GM21515 (cell line): Measurements from ENCODE around the gene CYSRT1.
"Not testable (repeated sequence)": the region's sequence is repeated elsewhere in the genome, so short reads cannot be mapped to it uniquely, and the experiment has no call there.

ENCODE experiments used
- ATAC-seq: cut with Tn5 transposase; IDR thresholded peaks from one replicate; pipeline ENCODE4 v1.9.1; 2021; ENCODE audit not compliant: unreplicated experiment

CYSRT1 gene

GRCh38 chr9:137247916-137248175, 22.9 kb downstream of the CYSRT1 start:
- no peak for ATAC-seq

DNA sequence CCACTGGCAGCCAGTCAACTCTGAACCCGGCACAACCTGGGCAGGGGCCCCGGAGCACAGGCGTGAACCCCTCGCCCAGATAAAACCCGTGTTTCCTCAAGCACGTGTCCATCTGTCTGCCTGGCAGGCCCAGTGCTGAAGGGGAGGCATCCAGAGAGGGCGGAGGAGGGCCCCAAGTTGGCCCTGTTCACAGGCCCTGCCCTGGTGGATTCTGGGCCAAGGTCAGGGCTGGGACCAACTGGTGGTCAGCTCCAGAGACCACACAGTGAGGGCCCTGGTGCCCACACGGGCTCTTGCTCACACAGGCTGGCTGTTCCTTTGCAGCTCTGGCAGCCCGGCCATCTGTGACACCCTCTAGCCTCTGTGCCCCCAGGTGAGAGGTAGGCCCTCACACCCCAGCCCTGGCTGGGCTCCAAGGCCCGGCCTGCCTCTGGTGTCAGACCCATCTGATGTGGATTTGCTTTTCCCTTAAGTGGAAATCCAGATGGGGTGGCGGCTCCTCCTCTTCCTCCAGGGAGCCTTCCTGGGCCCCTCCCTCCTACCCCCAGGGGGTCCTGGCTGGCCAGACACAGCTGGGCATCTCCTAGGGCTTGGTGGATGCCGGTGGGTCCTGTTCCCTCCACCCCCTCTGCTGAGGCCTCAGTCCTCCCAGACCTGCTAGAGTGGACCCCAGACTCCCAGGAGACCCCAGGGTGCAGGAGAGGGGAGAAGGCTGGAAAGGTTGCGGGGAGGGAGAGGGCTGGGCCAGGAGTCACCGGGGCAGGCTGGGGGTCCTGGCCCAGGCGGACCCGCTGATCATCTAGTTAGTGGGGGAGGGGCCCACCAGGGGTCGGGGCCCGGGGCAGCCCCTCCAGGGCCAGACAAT, 25.6 kb downstream of the CYSRT1 start:
- no peak for ATAC-seq

GRCh38 chr9:137251194-137251461, 26.2 kb downstream of the CYSRT1 start, which contains the start of gene STPG3:
STPG3 (plus strand) TSS chr9:137251286; CDS start chr9:137251287, 1 bp downstream.
- no peak for ATAC-seq

GRCh38 chr9:137251490-137252268, 26.7 kb downstream of the CYSRT1 start:
- ATAC-seq = no peak

- ATAC-seq = no peak
These were observed 27.9 kb downstream of the CYSRT1 start for GRCh38 chr9:137252555-137253506.

GRCh38 chr9:137253717-137254623, 29.0 kb downstream of the CYSRT1 start:
- ATAC-seq = no peak

- ATAC-seq = peak; percentile 78
These were observed 29.9 kb downstream of the CYSRT1 start, which contains the start of gene NELFB for GRCh38 chr9:137254624-137255447. NELFB (plus strand) TSS chr9:137255327.

DNA sequence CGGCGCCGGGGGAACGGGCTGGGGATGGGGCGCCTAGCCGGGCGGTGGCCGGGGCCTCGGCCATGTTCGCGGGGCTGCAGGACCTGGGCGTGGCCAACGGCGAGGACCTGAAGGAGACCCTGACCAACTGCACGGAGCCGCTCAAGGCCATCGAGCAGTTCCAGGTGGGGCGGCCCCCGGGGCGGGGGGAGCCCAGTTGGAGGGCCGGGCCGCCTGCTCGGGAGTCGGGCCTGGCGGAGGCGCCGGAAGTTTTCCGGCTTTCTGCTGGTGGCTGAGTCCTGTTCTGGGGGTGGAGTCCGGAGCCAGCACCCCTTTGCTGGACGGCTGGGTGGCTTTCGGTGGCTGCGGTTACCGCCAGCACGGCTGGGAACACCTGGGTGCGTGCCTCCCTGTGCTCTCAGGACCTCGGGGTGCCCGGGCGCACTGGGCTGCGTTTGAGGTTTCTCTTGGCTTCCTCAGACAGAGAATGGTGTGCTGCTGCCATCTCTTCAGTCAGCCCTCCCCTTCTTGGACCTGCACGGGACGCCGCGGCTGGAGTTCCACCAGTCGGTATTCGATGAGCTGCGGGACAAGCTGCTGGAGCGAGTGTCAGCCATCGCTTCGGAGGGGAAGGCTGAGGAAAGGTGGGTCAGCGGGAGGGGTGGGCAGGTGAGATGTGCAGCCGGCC, 30.6 kb downstream of the CYSRT1 start:
- peak; percentile 15 for ATAC-seq

DNA sequence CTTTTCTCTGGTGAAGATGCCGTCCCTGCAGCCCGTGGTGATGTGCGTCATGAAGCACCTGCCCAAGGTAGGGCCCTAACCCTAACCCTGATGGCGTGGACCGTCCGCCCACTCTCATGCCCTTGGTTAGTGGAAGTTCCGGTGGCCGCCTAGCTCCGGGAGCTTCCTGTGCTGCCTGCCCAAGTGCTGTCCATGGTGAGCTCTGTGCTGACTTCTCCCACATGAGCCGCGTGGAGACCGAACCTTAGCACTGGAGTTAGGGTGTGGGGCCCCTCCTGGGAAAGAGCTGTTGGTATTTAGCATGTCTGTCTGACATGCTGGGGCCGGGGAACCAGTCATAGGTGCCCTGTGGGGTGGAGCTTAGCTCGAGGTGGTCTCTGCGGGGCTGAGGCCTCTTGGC, 31.4 kb downstream of the CYSRT1 start:
- ATAC-seq = no peak

DNA sequence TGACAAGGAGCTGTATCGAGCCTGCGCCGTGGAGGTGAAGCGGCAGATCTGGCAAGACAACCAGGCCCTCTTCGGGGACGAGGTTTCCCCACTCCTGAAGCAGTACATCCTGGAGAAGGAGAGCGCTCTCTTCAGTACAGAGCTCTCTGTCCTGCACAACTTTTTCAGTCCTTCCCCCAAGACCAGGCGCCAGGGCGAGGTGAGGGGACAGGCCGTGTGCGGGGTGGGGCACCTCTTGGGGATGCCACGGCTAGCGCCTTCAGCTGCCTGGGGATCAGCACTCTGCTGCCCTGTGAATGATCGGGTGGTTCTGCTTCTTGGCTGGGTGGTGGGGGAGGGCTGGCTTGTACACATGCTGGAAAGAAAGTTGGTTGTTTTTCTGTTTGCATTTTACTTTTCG, 31.9 kb downstream of the CYSRT1 start:
- no peak for ATAC-seq

GRCh38 chr9:137262173-137262908, 37.4 kb downstream of the CYSRT1 start:
- not testable (repeated sequence) for ATAC-seq

DNA sequence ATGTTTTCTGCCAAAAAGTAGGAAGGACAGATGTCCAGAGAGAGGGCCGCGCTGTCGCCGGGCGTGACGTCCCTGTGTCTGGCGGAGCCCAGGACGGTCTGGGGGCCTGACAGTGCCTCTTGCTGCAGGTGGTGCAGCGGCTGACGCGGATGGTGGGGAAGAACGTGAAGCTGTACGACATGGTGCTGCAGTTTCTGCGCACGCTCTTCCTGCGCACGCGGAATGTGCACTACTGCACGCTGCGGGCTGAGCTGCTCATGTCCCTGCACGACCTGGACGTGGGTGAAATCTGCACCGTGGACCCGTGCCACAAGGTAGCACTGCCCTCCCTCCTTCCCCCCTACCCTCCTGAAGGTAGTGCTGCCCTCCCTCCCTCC, 37.9 kb downstream of the CYSRT1 start:
- ATAC-seq = no peak

- ATAC-seq = no peak
These were observed 38.5 kb downstream of the CYSRT1 start for GRCh38 chr9:137263506-137263905.

- no peak for ATAC-seq
These were observed 39.1 kb downstream of the CYSRT1 start for GRCh38 chr9:137264067-137264466.

- ATAC-seq = no peak
These were observed 40.7 kb downstream of the CYSRT1 start for GRCh38 chr9:137265496-137266161.

- no peak for ATAC-seq
These were observed 41.2 kb downstream of the CYSRT1 start for GRCh38 chr9:137266162-137266527.

- ATAC-seq = no peak
These were observed 41.8 kb downstream of the CYSRT1 start for GRCh38 chr9:137266585-137267453.
